GM19455 (cell line): ENCODE results near the gene PLCB4.

Experiments used
- ATAC-seq: cut with Tn5 transposase; IDR thresholded peaks from one replicate; pipeline ENCODE4 v1.9.1; 2021; ENCODE audit not compliant: unreplicated experiment

Gene PLCB4

DNA sequence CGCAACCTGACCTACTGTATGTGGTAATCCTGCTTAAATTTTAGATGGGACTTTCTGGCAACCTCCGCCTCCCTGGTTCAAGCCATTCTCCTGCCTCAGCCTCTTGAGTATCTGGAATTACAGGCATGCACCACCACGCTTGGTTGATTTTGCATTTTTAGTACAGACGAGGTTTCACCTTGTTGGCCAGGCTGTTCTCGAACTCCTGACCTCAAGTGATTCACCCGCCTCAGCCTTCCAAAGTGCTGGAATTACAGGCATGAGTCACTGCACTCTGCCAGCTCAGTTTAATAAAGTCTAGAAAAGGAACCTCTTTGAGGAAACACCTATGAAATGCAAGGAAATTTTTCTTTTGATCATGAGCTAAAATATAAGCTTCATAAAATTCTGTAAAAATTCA, 9.0 kb upstream of the PLCB4 start:
- no peak for ATAC-seq

DNA sequence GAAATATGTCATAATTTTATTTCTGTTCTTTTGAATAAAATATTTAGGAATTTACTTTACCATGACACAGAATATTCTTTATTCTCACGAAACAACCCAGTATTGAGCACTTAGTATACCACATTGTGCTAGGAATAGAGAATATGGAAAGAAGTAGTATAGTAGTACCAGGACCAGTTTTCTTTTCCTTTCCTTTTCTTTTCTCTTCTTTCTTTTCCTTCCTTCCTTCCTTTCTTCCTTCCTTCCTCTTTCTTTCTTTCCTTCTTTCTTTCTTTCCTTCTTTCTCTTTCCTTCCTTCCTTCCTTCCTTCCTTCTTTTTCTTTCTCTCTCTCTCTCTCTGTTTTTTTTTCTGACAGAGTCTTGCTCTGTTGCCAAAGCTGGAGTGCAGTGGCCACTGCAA, 7.5 kb upstream of the PLCB4 start:
- ATAC-seq = no peak

DNA sequence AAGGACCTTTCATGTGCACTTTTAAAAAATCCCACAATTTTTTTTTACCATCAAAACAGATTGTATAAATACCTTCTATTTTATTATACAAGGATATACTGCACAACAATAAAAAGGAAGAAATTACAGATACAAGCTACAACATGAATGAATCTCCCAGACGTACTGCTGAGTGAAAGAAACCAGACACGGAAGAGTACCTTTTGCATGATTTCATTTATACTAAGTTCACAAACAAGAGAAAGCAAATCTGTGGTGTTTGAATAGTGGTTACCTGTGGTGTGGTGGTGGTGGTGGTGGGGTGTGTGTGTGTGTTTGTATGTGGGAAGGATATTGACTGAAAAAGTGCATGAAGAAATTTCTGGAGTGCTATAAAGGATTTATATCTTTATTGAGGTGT, 6.8 kb upstream of the PLCB4 start:
- ATAC-seq = no peak

- ATAC-seq = no peak
Observed at GRCh38 chr20:9066191-9066590, 2.7 kb upstream of the PLCB4 start.

DNA sequence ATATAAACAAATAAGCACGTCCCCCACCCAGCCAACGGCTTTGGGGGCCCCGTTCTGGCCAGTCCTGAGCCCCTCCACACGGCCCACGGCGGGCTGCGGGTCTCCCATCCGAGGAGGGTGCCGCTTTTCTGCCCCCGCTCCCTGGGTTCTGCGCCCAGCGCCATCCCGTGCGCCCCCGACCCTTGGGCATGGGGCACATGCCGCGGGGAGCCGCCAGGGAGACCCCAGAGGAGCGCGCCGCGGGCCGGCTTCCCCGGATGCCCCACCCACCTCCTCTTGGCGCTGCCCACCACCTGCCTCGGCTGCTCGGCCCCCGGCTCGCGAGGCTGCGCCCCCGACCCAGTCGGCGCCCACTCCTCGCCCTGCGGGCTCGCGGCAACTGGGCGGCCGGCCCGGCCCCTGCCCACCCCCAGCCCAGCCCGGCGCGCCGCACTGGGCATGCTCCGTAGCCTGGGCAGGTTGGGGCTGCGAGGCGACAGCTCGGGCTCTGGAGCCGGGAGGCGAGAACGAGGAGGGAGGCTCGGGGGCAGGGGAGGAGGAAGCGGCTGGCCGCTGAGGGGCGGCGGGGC, 570 bp upstream of the PLCB4 start:
- ATAC-seq = no peak

DNA sequence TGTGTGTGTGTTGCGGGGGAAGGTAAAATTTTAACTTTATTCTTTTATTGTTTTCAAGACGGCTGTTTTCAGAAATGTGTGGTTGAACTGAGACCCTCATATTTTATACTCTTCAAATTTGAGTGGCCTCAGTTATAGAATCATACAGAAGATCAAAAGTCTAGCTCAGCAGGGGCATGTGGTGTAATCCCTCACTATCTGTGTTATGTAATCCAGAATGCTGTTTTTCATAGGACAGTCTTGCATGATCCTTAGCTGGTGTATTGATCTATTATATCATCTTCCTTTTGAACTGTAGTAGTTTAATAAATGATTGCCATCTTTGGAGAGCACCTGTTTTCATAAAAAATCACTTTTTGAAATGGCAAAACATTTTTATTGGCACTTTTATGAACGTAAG, 1.4 kb downstream of the PLCB4 start:
- no peak for ATAC-seq

- ATAC-seq = no peak
Observed at GRCh38 chr20:9071976-9072726, 3.3 kb downstream of the PLCB4 start.

GRCh38 chr20:9072861-9073500, 4.1 kb downstream of the PLCB4 start:
- ATAC-seq = no peak

DNA sequence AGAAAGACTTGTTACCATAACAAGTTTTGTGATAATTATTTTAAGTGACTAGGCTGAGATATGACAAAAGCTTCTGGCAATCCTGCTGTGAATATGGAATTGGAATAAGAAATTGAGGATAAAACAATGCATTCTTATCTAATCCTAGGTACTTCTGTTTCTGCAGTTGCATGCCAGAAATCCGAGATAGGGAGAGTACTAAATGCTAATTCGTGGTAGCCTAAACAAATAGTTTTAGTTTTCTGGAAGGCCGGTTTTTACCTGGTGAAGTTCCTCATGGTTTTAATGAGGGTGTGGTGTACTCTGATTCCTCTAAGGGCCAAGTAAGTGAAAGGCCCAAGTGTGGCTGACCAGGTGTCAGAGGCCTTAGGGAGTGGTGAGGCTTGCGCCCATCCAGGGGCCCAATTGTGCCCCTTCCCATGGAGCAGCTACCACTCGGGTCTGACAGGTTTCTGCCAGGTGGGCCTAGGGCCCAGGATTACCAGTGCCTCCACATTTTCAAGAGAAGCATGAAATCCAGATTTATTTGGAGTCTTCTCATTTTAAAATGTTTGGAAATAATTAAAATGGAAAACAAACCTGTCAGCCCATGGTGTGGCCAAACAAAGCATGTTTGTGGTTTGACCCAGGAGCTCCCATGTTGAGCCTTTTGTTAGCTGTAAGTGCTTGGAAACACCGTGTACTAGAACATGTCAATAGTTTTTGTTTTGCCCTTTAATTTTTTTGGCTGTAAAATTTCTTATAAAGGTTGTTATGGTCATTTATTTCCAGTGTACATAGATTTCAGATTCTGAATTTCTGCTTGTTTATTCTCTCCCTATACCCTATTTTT, 6.6 kb downstream of the PLCB4 start:
- ATAC-seq = no peak

GRCh38 chr20:9076440-9076839, 7.6 kb downstream of the PLCB4 start:
- ATAC-seq = no peak

DNA sequence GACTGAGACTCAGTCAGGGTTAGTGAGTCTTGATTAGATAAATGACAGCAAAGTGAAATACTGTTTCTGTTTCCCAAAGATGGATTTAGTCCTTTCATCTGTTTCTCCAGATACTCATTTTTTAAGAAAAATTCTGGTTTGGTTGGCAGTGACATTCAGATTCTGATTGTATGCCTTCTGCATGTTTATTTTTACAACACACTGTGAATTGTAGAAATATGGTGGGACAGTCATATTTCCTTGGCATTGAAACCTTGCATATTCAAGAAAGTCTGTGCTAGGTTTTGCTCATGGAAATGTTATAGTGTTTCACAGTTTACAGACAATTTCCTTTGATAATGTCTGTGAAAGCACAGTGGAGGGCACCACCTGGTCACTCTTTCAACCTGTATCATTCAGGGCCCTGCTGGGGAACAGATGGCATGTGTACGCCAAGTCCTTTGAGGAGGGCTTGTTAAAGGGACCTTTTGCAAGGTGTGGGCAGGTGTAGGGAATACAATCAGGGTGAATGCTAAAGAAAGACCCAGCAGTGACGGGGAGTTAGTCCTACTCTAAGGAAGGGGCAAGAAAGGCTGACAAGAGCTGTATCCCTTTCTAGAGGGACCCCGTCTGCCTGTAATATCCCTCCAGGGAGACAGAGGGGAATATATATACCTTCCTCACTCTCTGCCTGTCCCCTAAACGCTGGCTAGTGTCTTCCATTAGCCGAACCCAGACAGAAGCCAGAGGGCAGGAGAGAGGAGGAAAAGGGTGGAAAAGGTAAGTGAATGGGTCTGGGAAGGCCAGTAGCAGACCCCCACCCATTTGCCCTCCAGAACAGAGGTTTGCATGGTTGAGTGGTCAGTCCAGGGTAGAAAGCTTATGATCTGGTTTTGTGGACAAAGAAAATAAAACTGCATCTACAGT, 10.2 kb downstream of the PLCB4 start:
- no peak for ATAC-seq

GRCh38 chr20:9081423-9081966, 12.6 kb downstream of the PLCB4 start:
- ATAC-seq = no peak

DNA sequence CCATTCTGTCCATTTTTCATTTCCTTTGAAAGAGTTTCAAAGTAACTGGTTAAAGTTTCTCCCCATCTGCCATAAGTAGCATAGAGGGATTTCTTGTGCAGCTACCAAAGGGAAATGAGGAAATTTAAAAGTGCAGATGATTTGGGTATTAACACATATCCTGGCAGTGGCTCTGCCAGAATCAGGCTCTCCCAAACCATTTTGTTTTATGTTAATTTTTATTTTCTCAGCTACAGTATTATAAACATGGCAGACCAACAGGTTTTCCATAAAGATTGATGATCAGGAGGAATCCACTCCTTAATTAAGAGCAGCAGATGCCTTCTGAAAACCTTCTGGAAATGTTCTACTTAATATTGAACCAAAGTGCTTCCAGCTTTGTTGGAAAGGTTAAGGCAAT, 13.9 kb downstream of the PLCB4 start:
- no peak for ATAC-seq

GRCh38 chr20:9087531-9088217, 18.8 kb downstream of the PLCB4 start:
- ATAC-seq = no peak

GRCh38 chr20:9088556-9088955, 19.7 kb downstream of the PLCB4 start:
- ATAC-seq = no peak

GRCh38 chr20:9092113-9092512, 23.2 kb downstream of the PLCB4 start:
- ATAC-seq = no peak

DNA sequence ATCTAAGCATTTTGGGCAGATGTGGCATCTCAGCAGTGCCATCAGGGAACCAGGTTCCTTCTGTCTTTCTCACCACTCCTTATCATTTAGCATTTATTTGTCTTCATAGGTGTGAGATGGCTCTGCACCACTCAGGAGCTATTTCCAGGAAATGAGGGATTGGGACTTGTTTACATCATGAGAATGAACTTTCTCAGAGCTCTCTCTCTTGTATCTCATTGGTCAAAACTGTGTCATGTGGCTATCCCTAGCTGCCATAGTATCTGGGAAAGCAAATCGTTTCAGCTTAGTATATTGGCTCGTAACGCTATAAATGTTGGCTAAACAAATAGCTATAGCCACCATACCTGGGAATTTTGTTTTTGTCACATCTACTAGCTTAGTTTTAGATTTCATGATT, 23.8 kb downstream of the PLCB4 start:
- no peak for ATAC-seq

- ATAC-seq = no peak
Observed at GRCh38 chr20:9093218-9093957, 24.5 kb downstream of the PLCB4 start.

DNA sequence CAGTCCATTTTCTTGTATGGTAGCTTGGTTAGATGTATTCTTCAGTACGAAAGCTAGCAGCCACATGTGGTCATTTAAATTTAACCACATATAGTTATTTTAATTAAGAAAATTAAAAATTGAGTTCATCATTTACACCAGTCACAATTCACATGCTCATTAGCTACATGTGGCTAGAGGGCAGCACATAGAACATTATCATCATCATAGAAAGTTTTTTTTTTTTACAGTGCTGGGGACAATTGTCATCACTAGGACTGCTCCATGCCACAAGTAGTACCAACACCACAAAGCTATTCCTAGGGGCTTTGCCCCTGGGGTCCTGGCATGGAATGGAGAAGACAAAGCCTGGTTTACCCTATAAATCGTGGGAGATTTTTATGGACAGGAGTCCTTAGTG, 30.5 kb downstream of the PLCB4 start:
- ATAC-seq = no peak
